ENCODE data around the gene MAGEB16.

The MAGEB16 gene

DNA sequence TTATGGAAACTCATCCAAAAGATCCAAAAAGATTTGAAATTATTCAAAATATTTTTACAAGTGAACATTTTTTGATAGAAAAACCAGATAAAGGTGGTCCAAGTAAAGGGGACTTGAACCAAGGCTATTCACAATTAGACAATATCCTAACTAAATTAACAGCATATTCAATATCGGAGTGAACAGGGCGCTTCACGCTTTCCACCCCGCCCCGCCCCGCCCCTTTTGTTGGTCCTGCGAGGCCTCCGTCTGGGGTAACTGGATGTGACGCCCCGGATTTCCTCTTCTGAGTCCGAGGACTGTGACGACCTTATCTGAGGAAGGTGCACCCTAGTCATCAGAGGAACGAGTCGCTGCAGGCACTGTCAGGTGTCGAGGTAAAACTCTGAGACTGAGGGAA is at the start of gene MAGEB16:
Gene MAGEB16, plus strand, starts transcription at position 301 of the 400 bp plus-strand sequence. CDS start 3,855 bp downstream, outside the sequence.
- TF ChIP-seq, protein P1, sequence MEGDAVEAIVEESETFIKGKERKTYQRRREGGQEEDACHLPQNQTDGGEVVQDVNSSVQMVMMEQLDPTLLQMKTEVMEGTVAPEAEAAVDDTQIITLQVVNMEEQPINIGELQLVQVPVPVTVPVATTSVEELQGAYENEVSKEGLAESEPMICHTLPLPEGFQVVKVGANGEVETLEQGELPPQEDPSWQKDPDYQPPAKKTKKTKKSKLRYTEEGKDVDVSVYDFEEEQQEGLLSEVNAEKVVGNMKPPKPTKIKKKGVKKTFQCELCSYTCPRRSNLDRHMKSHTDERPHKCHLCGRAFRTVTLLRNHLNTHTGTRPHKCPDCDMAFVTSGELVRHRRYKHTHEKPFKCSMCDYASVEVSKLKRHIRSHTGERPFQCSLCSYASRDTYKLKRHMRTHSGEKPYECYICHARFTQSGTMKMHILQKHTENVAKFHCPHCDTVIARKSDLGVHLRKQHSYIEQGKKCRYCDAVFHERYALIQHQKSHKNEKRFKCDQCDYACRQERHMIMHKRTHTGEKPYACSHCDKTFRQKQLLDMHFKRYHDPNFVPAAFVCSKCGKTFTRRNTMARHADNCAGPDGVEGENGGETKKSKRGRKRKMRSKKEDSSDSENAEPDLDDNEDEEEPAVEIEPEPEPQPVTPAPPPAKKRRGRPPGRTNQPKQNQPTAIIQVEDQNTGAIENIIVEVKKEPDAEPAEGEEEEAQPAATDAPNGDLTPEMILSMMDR (conservative IDR thresholded peaks at IDR 0.05): no peak
- no peak for TF ChIP-seq ZFX (IDR thresholded peaks at IDR 0.05)
- H3K27ac ChIP-seq: no peak within 1 kb of the TSS

DNA sequence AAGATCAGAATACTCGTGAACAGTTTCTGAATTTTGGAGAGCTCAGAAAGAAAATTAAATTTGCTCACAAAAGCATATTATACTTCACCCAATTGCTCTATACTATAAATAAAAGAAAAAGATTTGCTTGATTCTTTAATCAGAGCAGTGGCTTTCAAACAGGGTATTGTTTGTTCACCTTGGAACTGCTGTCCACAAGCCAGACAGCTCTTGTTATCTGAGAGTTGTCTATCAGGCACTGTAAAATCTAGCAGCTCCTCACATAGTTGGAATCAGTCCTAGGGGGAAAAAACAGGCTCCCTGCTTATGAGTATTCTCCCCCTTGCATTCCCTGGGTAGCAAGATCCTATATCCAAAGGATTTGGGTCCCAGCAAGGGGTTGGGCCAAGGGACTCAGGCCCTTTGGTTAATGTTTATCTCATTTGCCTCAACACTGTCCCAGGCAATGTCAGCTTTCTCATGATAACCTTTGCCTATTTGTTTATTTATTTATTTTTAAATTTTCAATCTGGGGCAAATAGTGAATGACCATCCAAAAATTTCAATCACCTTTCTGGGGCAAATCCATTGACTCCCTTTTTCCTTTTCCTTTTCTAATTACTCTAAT is 24.1 kb upstream of the MAGEB16 start:
- H3K27ac ChIP-seq: no peak overlapping the region
- TF ChIP-seq ZFX (IDR thresholded peaks at IDR 0.05): no peak
- TF ChIP-seq, protein P1 (conservative IDR thresholded peaks at IDR 0.05): no peak

DNA sequence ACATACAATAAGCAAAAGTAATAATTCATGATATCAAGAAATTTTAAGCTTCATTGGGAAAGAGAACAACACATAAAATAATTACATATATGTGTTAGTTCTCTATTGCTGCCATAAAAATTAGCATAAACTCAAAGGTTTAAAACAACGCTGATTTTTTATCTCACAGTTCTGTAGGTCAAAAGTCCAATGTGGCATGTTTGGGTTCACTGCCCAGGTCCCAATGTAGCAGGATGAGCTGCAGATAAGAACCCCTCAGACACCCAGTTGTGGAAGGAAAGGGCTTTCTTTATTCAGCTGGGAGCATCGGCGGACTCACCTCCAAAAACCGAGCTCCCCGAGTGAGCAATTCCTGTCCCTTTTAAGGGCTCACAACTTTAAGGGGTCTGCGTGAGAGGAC is 13.1 kb upstream of the MAGEB16 start:
- no peak overlapping the region for H3K27ac ChIP-seq
- no peak for TF ChIP-seq ZFX (IDR thresholded peaks at IDR 0.05)
- TF ChIP-seq, protein P1 (conservative IDR thresholded peaks at IDR 0.05): no peak

DNA sequence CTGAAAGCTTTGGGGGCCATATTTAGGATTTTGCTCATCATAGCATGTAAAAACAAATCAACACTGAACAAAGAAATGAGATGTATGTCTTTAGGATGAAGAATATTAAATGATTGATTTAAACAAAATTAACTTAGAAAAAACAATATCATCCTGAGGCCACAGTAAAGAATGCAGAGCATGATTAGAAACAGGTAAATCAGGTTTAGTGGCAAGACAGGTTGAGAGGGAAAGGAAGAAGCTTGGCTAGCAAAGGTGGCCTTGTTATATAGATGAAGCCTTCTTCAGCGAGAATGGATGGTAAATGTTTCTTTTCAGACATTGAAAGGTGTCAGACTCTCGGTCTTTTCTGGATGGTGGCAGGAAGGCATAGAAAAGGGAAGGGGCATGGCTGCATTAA is 11.9 kb upstream of the MAGEB16 start:
- H3K27ac ChIP-seq: no peak overlapping the region
- TF ChIP-seq ZFX (IDR thresholded peaks at IDR 0.05): no peak
- TF ChIP-seq, protein P1 (conservative IDR thresholded peaks at IDR 0.05): no peak

DNA sequence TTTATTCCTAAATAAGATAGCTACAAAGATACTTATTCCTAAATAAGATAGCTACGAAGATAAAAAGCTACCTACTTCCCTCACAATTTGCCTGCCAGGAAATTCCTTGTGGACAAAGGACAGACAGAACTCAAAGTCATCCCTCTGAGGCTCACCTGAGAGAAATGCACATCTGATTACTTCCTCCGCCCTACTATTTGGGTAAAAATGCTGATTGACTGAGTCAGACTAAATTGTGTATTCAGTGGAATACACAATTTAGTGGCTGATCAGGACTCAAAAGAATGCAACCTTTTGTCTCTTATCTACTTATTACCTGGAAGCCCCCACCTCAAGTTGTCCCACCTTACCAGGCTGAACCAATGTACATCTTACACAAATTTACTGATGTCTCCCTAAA is 10.3 kb upstream of the MAGEB16 start:
- H3K27ac ChIP-seq: no peak overlapping the region
- TF ChIP-seq, protein P1 (conservative IDR thresholded peaks at IDR 0.05): no peak
- no peak for TF ChIP-seq ZFX (IDR thresholded peaks at IDR 0.05)

DNA sequence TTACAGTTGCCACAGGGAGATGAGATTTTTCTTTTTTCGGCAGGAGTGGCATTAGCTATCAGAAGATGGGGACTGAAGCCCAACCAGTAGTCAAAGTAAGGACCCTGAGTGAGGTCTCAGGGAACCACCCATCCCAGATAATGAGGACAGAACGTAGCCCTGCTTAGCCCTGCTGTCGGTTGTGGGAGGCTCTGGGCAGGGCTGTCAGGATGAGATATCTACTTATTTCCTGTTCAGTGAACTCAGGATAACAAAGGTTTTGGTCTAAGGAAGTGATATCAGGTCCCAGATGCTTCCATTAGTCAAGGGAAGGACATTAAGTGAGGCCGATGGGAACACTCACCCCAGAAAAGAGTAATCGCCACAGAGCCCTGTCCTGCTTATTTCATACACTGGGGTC is 2.3 kb downstream of the MAGEB16 start:
- no peak overlapping the region for H3K27ac ChIP-seq
- TF ChIP-seq, protein P1 (conservative IDR thresholded peaks at IDR 0.05): no peak

DNA sequence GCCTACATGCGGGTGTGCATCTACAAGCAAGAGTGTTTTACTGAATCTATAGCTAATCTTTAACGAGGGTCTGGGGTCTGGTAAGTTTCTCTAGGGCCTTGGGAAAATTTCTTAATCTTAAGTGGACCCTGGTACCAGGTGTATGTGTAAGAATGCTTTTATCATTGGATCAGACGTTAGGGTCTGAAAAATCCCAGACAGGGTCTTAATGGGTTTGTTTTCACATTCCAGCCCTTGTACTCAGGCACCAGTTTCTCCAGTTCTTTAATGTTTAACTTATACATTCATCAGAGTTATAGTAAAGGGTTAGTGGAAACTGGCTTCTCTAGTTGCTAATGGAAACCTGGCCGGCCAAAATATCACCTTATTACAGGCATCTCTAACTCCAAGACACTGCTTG is 11.6 kb downstream of the MAGEB16 start:
- H3K27ac ChIP-seq: no peak overlapping the region
- no peak for TF ChIP-seq ZFX (IDR thresholded peaks at IDR 0.05)
- TF ChIP-seq, protein P1 (conservative IDR thresholded peaks at IDR 0.05): no peak
